ENCODE results near the gene OCIAD1.
"Not testable (repeated sequence)": the region's sequence is repeated elsewhere in the genome, so short reads cannot be mapped to it uniquely, and the experiment has no call there.

OCIAD1 gene, protein sequence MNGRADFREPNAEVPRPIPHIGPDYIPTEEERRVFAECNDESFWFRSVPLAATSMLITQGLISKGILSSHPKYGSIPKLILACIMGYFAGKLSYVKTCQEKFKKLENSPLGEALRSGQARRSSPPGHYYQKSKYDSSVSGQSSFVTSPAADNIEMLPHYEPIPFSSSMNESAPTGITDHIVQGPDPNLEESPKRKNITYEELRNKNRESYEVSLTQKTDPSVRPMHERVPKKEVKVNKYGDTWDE

DNA sequence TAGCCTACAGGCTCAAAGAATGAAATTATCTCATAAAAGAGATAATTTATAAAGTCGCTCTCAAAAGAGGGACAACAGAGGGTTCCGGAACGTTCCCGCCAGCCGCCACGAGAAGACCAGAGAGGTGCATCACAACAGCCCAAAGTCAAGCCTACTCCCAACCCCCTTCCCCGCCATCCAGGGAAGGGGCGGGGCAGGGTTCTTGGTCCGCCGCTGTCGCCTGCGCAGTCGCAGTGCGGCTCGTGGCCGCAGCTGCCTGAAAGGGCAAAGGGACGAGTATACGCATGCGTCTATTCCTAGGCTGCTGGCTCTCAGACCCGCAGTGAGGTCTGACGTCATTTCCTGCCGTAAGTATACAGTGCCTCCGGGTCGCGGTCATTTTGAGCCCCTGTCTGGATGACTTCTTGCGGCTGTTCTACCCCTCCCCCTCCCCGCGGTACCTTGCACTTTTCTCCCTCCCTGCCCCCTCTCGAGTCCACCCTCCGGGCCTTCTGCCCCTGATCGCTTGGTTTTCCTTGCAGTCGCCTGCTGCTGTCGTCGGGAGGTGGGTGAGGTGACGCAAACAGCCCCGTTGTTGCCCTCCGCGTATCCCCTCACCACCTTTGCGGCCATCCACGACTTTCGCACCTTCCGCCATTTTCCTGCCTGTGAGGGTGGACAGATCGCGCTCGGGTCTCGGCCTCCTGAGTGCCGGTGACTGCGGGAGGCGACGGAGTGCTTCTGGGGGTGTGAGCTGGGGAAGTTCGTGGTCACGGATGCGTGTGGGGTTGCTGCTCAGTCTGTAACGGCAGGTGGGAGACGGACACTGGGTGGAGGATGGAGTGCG lies at the start of gene OCIAD1:
Gene OCIAD1, plus strand, starts transcription at position 383 of the 826 bp plus-strand sequence. CDS start 1,537 bp downstream, outside the sequence.
- DNase-seq: peak; percentile 98 to 99

DNA sequence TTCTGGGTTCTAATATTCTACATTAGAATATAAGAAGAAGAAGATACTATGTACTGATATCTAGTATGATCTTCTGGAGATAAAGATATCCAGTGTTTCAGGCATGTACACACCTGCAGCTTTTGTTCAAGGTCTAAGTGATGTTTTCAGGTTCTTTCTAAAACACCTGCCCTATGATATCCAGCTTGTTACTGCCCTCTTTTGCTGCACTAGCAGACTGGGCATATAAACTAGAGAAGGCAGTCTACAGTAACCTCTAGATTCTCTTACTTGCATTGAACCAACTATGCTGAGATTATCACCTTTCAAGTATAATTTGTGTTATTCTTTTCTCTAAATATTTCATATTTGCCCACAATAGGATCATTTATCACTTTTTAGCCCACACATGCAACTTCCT lies 48.9 kb upstream of the OCIAD1 start:
- no peak for DNase-seq

- no peak for DNase-seq
Measured at GRCh38 chr4:48785302-48785701, 45.6 kb upstream of the OCIAD1 start.

GRCh38 chr4:48786549-48786948 lies 44.3 kb upstream of the OCIAD1 start:
- DNase-seq: no peak

- no peak for DNase-seq
Measured at GRCh38 chr4:48787056-48787455, 43.8 kb upstream of the OCIAD1 start.

DNA sequence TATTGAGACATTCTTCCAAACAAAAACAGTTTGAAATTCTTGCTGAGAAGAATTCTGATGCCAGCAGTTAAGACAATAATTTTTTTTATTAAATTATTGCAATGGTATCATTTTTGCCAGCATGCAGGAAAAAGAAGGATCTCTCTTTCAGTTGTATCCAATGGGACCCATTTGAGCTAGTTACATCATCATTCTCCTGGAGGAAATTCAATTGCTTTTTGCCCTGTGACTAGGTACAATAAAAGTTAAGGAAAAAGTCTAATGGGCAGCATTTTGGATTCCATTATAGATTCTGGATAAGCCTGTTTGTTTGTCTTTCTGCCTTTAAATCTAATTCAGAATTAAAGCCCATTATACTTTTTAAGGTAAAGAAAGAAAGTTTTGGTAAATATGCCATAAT lies 40.3 kb upstream of the OCIAD1 start:
- DNase-seq: no peak

GRCh38 chr4:48791313-48791712 lies 39.6 kb upstream of the OCIAD1 start:
- no peak for DNase-seq

DNA sequence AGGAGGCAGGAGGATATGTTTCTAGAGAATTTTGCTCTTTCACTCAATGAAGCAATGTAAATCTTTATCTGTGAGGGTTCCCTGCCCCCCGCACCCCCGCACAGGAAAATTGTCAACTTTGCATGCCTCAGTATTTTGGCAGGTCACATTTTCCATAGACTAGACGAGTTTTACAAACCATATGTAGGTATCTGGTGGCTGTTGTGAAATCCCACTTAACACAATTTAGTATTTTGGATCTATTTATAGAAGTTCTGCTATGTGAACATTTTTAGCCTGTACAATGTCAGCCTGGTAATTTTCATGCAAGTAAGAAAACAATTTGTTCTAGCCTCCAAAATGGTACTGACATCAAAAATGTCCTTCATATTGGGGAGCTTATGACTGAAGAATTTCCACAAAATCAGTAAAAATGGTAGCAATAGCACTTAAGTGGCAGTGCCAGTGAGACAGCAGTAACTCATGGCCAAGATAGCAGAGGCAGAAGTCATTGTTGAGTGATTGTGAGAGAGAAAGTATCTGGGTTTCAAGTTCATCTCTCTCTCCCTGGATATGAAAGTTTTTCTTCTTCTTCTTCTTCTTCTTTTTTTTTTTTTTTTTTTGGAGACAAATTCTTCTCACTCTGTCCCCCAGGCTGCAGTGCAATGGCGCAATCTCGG lies 38.4 kb upstream of the OCIAD1 start:
- no peak for DNase-seq

GRCh38 chr4:48795108-48795507 lies 35.8 kb upstream of the OCIAD1 start:
- no peak for DNase-seq

DNA sequence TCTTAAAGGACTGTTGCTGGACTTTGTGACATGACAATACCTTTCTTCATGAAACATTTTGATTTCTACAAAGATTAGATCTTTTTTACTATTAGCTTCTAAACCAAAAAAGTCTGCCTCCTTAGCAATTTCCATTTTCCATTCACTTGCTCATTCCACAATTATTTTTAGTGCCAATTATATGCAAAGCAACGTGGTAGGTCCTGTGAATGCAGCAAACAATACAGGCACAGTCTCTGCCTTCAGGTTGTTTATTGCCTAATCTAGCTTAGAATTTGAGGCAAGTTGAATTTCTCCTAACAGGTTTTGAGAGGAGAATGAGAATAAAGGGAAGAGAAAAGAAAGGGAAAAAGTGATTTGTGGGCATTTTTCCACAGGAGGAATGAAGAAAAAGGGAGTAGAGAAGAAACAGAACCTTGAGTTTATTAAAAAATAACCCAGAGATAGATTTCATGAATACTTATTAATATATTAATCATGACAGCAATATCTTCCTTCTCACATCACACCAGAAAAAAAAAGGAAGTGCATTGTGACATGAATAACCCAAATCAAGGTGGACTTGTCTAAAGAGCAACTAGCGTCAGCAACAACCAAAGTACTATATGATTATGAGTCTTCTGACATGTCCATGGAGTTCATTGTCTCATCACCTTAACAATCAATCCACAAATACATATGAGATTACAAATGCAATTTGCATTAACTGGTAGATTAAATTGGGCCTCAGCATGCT lies 34.5 kb upstream of the OCIAD1 start:
- no peak for DNase-seq

- DNase-seq: no peak
Measured at GRCh38 chr4:48796927-48797679, 33.8 kb upstream of the OCIAD1 start.

DNA sequence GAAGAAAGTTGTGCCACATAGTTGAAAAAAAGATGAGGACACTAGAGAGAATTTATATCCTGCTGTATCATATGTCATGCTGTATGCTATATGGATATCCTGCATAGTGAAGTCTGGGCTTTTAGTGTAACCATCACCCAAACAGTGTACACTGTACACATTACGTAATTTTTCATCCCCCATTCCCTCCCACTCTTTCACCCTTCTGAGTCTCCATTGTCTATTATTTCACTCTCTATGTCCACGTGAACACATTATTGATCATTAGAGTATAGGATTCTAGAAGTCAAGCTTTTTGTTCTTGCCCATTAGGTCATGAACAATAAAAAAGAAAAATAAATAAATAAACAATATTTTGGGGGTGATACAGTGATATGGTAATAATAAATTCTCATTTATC lies 32.8 kb upstream of the OCIAD1 start:
- no peak for DNase-seq

- DNase-seq: no peak
Measured at GRCh38 chr4:48799157-48799556, 31.7 kb upstream of the OCIAD1 start.

GRCh38 chr4:48800155-48800554 lies 30.7 kb upstream of the OCIAD1 start:
- not testable (repeated sequence) for DNase-seq

GRCh38 chr4:48801016-48801715 lies 29.7 kb upstream of the OCIAD1 start:
- DNase-seq: no peak

DNA sequence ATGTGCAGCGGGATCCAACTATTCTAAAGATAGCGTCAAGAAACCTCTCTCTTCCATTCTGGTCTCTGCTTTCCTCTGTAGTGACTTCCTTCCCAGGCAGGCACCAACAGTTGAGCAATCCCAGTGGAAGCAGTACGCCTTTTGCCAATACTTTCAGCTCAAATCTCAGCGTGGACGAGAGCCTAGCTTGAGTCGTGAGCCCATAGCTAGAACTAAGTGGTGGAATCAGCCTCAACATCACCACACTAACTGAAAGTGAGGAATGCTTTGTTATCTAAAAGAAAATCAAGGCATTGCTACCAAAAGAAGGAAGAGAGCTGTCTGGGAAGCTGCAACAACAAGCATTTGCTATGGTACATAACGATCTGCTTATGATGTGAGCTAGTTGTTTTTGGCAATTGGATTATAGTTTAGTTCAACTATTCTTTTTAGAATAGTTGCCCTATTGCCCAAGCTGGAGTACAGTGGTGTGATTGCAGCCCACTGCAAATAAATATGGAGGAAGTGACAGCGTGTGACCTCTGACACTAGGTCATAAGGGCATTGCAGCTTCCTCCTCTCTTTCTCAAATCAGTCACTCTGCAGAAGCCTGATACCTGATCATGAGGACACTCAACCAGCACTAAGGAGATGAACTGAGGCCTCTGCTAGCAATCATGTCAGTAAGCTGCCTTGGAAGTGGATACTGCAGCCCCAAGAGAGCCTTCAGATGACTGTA lies 26.1 kb upstream of the OCIAD1 start:
- DNase-seq: no peak

DNA sequence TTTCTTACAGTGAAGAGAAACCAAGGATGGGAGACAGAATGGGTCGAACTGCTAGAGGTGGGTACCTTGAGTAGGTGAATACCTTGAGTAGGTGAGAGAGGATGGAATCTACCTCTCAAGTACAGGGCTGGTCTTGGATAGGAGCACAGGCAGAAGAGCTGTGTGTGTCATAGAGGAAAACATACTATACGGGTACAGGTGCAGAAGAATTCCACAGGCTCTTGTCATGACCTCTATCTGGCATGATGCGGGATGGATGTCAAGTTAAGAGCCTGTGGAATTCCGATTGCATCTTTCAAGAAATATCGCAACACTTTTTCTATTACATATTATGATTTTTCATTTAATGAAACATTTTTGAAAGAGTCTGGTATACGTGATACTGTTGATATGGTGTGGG lies 18.0 kb upstream of the OCIAD1 start:
- DNase-seq: no peak

- no peak for DNase-seq
Measured at GRCh38 chr4:48813964-48814363, 16.9 kb upstream of the OCIAD1 start.

DNA sequence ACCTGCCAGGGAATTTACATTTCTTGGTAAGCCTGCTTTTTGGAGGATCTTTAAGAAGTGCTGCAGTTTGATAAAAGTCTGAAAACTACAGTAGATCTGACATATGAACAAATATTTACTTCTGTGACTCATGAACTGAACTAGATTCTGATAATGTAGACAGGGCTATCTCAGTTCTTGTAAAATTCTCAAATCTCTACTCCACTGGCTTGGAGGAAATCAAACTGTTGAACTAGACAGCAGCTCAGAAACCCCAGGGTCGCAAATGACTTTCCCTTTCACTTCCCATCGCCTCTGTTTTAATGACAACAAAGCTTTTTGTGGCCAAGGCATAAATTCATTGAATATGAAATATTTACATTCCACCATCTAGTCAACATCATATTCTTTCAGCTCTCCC lies 15.4 kb upstream of the OCIAD1 start:
- DNase-seq: no peak

GRCh38 chr4:48816297-48816696 lies 14.6 kb upstream of the OCIAD1 start:
- not testable (repeated sequence) for DNase-seq

- DNase-seq: no peak
Measured at GRCh38 chr4:48816971-48817370, 13.9 kb upstream of the OCIAD1 start.
